Esophagus muscularis mucosa (tissue), 4 donors: ENCODE results near the gene ZNF385C. TPM values are rescaled to one million over a fixed set of nuclear protein-coding genes. Genes with fewer than 3 reads are reported as not detected.

Experiments used
- DNase-seq: peaks from one replicate; pipeline ENCODE4 v3.0.0-alpha.2; 2017; ENCODE audit errors: extremely low spot score
- H3K27ac ChIP-seq, 4 donors: fragments of 200-600 bp; sonication (generic); replicated peaks in 1 of 4; 1 replicate in 3 of 4; 2 replicates in 1 of 4; pipeline ENCODE4 v1.5.1; 2016 to 2019; ENCODE audit warnings: mild to moderate bottlenecking in 1 of 4
- H3K27me3 ChIP-seq, 4 donors: fragments of 200-600 bp; sonication (generic); one replicate each; pipeline versions ENCODE4 v1.5.1 to v1.6.0; 2016 to 2019
- H3K36me3 ChIP-seq, 4 donors: fragments of 200-600 bp; sonication (generic); one replicate each; pipeline ENCODE4 v1.5.1; 2016 to 2019
- H3K4me1 ChIP-seq, 4 donors: fragments of 200-600 bp; sonication (generic); one replicate each; pipeline ENCODE4 v1.5.1; 2016 to 2019
- H3K4me3 ChIP-seq, 4 donors: fragments of 200-600 bp; sonication (generic); 1 replicate in 2 of 4; 2 replicates in 2 of 4; pipeline ENCODE4 v1.5.1; 2016 to 2019; ENCODE audit warnings: mild to moderate bottlenecking in 4 of 4, moderate library complexity in 1 of 4
- H3K9me3 ChIP-seq, 4 donors: fragments of 200-600 bp; sonication (generic); 1 replicate in 3 of 4; 2 replicates in 1 of 4; pipeline ENCODE4 v1.5.1; 2016 to 2019
- POLR2A ChIP-seq: fragments of 450-650 bp; IDR thresholded peaks from one replicate; pipeline ENCODE4 v1.6.1; 2017; ENCODE audit warnings: antibody characterized with exemption, moderate library complexity, mild to moderate bottlenecking, low read depth
- POLR2AphosphoS5 ChIP-seq, 2 donors: sonication (generic); formaldehyde crosslinking; IDR thresholded peaks; one replicate each; pipeline ENCODE4 v1.6.1; 2017; ENCODE audit warnings: antibody characterized with exemption in 2 of 2
- WGBS: methylation state at CpG from one replicate; pipeline ENCODE4 v1.1.5; 2018; 5-methylcytosine and 5-hydroxymethylcytosine counted together
- intact Hi-C: fragments of 100-400 bp; cut with DNase I; formaldehyde crosslinking; loops from one replicate; pipeline ENCODE4 v1.15.1; 2023
- total RNA-seq, 4 donors: library from RNA; depleted of rRNA; stranded (reverse); fragments of >200 nt; gene quantifications; one replicate each; pipeline versions ENCODE4 v1.1.0 to v1.2.1, GENCODE V29; 2016

The ZNF385C gene
- total RNA-seq, 4 donors from 2014 or later, result 0.39 to 0.42 TPM; not detected in 2

DNA sequence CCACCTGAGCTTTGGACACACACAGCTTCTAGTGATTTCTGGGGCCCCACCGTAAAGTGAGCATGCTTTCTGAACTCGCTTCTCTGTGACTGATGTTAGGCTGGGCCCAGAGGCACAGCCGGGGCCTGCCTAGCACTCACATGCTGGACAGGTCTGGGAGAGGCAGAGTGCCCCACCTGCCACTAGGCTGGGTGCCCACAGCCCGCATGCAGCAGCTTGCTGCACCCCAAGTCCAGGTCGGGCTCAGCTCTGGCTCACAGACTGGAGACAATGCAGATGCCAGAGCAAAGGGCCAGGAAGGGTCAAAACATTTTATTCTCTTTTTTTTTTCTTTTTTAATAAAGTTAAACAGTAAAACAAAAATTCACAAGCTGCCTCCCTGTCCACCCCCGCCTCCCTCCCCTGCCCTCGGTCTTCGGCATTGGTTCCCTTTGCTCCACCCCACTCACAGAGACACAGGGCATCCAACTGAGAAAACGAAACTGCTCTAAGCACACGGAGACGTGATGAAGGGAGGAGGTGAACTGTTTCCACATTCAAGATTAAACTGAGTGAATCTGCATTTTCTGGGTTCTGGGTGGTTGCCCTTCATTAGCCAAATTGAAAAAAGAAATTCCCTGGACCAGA lies 122.0 kb downstream of the ZNF385C start:
- no peak overlapping the region for H3K4me3 ChIP-seq
- no peaks in the 10 kb centered on the region for H3K9me3 ChIP-seq
- H3K27ac ChIP-seq, result peak overlapping the region; percentile 60 to 76 (median 70)
- peak in 1 of 2 donors; percentile 33 for TF ChIP-seq POLR2AphosphoS5 (IDR thresholded peaks at IDR 0.05)
- no peak for TF ChIP-seq POLR2A
- peaks cover 78 to 99% (median 98%) of the 10 kb centered on the region in 4 donors for H3K36me3 ChIP-seq
- WGBS, result 64% methylated on average over 8 of the region's 11 CpGs
- peaks cover 17 to 57% (median 52%) of the 10 kb centered on the region in 4 donors for H3K4me1 ChIP-seq
- no peaks in the 10 kb centered on the region for H3K27me3 ChIP-seq
- no peak for DNase-seq
- intact Hi-C loops, result no loop called here

Other genes starting within 250 kb of the ZNF385C start
- gene KLHL11, start 233.1 kb downstream of the ZNF385C start, total RNA-seq, result 10 to 100 TPM; 12.4 to 24.2 (median 17.2) TPM
- 10 to 100 TPM; 52.3 to 87.7 (median 71.3) TPM for gene ACLY, start 179.5 kb downstream of the ZNF385C start, total RNA-seq
- 1 to 10 TPM in 2 of 4 donors, under 1 TPM in 2; 0.33 to 1.7 (median 1.1) TPM for gene ODAD4, start 167.9 kb downstream of the ZNF385C start, total RNA-seq
- gene CNP, start 131.7 kb downstream of the ZNF385C start, total RNA-seq, result 100 to 1,000 TPM in 1 of 4 donors, 10 to 100 TPM in 3; 68.9 to 101 (median 78.5) TPM
- 10 to 100 TPM; 43.1 to 51.1 (median 44.4) TPM for gene DNAJC7, start 81.0 kb downstream of the ZNF385C start, total RNA-seq
- gene NKIRAS2, start 78.4 kb downstream of the ZNF385C start, total RNA-seq, result 10 to 100 TPM; 44.0 to 74.3 (median 59.0) TPM
- 1 to 10 TPM in 1 of 4 donors, under 1 TPM in 3; under 0.01 to 1.2 (median 0.67) TPM for gene C17orf113, start 47.9 kb downstream of the ZNF385C start, total RNA-seq
- gene DHX58, start 14.2 kb upstream of the ZNF385C start, total RNA-seq, result 10 to 100 TPM in 3 of 4 donors, 1 to 10 TPM in 1; 9.6 to 11.7 (median 11.3) TPM
- 10 to 100 TPM; 13.8 to 31.1 (median 21.8) TPM for gene KAT2A, start 22.9 kb upstream of the ZNF385C start, total RNA-seq
- gene HSPB9, start 24.3 kb upstream of the ZNF385C start, total RNA-seq, result under 1 TPM in 2 of 4 donors, not detected in 2; 0.26 to 0.42 TPM
- 100 to 1,000 TPM; 102 to 140 (median 128) TPM for gene RAB5C, start 56.5 kb upstream of the ZNF385C start, total RNA-seq
- under 1 TPM; 0.17 to 0.42 (median 0.26) TPM for gene KCNH4, start 82.7 kb upstream of the ZNF385C start, total RNA-seq
- gene HCRT, start 87.0 kb upstream of the ZNF385C start, total RNA-seq, result not detected
- 10 to 100 TPM; 20.3 to 31.3 (median 22.0) TPM for gene GHDC, start 96.0 kb upstream of the ZNF385C start, total RNA-seq
- gene STAT5B, start 177.9 kb upstream of the ZNF385C start, total RNA-seq, result 10 to 100 TPM; 75.0 to 93.4 (median 85.2) TPM
- 10 to 100 TPM; 42.4 to 97.0 (median 62.7) TPM for gene STAT5A, start 190.0 kb upstream of the ZNF385C start, total RNA-seq